GM10847 (cell line): ENCODE results near the gene PLA2G3.

Experiments
- POLR2A ChIP-seq: IDR thresholded peaks from 2 replicates; pipeline ENCODE4 v1.6.1; 2011; ENCODE audit not compliant: insufficient read length; ENCODE audit errors: extremely low read depth

Gene PLA2G3, protein sequence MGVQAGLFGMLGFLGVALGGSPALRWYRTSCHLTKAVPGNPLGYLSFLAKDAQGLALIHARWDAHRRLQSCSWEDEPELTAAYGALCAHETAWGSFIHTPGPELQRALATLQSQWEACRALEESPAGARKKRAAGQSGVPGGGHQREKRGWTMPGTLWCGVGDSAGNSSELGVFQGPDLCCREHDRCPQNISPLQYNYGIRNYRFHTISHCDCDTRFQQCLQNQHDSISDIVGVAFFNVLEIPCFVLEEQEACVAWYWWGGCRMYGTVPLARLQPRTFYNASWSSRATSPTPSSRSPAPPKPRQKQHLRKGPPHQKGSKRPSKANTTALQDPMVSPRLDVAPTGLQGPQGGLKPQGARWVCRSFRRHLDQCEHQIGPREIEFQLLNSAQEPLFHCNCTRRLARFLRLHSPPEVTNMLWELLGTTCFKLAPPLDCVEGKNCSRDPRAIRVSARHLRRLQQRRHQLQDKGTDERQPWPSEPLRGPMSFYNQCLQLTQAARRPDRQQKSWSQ

DNA sequence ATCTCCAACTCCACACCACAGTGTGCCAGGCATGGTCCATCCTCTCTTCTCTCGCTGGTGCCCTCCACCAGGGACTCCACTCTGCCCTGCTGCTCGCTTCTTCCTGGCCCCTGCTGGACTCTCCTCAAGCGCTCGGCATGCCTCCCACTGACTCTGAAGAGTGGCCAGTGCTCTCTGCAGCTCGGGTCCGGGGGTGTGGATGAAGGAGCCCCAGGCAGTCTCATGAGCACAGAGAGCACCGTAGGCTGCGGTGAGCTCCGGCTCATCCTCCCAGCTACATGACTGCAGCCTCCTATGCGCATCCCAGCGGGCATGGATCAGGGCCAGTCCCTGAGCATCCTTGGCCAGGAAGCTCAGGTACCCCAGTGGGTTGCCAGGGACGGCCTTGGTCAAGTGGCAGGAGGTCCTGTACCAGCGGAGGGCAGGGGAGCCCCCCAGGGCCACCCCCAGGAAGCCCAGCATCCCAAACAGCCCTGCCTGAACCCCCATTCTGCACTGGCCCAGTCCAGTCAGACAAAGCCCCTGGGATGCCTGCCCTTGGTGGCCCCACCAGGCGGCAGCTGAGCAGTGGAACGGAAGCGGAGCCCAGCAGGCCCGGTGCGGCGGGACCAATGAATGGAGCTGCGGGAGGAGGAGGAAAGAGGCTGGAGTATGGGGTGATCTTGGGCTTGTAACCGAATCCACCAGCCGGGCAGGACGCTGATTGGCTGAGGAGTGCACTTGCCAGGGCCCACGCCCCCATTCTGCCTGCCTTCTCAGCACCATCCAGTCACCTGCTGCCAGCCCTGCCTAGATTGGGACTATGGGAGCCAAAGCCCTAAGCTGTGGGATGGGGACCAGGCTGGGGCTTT is at the start of gene PLA2G3:
PLA2G3 (minus strand) TSS at position 643 of the 851 bp plus-strand sequence; CDS start at position 489, 154 bp downstream.
- TF ChIP-seq POLR2A, result no peak

DNA sequence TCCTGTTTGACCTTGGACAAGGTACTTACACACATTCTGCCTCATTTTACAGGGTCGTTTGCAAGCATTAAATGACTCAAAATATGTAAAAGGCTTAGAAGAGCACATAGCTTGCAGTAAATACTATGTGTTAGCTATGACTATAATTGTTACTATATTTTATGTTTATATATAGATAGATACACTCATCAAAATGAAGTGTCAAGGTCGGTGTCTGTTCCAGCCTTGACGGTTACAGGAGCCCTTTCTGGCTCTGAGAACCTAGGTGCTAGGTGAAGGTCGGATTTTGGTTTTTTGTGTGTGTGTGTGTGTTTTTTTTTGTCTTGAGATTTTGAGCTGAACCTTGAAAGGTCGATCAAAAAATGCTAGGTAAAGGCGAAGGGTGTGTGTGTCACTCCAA is 47.3 kb upstream of the PLA2G3 start:
- no peak for TF ChIP-seq POLR2A

DNA sequence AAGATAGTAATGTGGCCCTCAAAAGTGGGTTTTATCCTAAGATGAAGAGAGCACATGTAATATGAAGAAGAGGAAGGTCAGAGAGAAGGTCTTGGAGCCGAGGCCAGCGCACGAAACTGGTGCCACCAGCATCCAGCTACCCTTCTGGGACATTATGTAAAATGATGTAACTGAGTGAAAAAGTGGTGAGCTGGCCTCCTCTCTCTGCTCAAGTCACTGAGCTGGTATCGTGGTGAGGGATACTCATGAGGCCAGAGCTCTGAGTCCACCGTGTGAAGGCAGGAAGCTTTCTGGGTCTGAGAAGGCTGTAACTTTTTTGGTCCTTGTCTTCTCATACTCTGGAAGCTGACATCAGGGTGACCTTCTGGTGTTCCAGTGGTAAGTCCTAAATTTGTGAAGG is 44.7 kb upstream of the PLA2G3 start:
- TF ChIP-seq POLR2A, result no peak

DNA sequence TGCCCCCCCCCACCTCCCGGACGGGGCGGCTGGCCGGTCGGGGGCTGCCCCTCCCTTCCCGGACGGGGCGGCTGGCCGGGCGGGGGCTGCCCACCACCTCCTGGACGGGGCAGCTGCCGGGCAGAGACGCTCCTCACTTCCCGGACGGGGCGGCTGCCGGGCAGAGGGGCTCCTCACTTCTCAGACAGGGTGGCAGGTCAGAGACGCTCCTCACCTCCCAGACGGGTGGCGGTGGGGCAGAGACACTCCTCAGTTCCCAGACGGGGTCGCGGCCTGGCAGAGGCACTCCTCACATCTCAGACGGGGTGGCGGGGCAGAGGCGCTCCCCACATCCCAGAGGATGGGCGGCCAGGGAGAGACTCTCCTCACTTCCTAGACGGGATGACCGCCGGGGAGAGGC is 43.7 kb upstream of the PLA2G3 start:
- TF ChIP-seq POLR2A, result no peak

DNA sequence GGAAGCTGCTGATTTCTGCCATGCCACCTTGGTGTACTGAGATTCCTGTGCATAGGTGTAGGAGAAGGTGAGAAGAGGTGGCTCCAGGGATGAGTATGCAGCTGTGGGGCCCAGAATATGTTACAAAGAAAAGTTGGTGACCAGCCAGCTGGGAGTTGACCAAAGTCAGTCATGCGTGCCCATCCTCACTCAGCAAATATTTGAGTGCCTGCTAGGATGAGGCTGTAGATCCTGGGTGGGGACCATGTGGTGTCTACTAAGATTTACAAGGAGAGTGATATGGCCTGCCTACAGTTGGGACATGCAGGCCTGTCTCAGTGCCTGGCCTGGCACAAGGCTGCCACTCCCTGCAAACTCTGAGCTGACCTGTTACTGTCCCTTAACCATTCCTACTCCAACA is 39.0 kb upstream of the PLA2G3 start:
- TF ChIP-seq POLR2A, result no peak

DNA sequence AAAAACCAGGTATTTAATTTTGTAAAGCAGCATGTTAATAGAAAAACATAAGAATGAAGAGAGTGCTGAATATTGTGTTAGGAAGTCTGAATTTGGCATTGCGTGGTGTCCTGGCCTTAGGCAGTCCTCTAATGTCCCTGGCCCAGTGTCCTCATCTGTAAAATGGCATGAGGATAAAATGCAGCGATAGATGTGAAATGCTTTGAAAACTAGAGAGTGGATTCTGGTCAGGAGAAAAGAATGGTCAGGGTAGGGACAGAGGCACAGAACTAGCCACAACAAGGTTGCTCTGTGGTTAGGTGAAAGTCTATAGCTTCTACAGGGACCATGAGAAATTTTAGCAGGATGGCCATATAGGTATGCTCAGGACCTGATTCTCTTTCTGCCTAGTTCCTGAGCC is 38.6 kb upstream of the PLA2G3 start:
- TF ChIP-seq POLR2A, result no peak

DNA sequence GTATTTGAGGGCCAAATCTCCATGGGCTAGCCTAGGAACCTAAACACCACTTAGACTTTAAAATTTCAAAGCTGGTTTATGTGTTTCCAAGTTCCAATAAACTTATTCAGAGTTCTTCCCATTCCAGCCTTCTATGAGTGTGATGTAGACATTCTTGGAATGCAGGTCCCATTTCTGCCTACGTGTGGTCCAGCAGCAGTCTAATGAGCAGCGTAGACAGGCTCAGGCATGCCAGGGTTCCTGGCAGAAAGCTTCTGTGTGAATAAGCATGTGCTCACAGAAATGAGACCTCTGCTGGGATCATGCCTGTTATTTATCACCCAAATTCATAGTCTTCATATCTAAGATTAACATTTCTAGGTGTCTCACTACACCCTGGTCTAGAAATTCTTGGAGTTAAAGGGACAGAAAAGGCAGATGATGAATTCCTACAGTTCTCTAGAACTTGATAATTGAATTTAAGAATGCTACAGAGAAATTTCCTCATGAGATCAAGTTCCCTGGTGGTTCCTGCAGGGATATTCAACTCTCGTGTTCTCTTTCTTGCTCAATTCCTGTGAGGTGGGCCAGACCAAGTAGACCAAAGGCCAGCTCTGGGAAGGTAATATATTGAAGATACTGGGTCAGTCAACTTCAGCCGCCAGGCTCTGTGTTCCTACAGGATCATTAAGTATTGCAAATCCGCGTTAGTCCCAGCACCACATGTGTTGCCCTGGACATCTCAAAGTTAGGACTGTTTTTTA is 37.3 kb upstream of the PLA2G3 start:
- TF ChIP-seq POLR2A, result no peak

DNA sequence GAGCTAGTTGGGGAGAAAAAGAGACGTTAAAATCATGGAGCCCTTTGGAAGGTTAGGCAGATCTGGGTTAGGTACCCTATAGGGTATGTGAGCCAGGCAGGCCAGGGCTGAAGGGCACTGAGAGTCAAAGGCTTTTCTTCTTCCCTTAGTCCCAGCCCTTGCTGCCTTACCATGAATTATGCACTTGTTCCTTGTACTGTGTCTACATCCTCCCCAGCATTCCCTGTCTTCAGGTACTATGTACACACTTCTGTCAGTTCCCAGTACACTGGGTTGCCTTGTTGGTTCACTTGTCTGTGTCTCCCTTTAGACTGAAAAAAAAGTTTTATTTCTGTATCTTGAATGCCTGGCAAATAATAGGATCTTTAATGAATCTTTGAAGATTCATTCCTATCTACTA is 36.6 kb upstream of the PLA2G3 start:
- no peak for TF ChIP-seq POLR2A

DNA sequence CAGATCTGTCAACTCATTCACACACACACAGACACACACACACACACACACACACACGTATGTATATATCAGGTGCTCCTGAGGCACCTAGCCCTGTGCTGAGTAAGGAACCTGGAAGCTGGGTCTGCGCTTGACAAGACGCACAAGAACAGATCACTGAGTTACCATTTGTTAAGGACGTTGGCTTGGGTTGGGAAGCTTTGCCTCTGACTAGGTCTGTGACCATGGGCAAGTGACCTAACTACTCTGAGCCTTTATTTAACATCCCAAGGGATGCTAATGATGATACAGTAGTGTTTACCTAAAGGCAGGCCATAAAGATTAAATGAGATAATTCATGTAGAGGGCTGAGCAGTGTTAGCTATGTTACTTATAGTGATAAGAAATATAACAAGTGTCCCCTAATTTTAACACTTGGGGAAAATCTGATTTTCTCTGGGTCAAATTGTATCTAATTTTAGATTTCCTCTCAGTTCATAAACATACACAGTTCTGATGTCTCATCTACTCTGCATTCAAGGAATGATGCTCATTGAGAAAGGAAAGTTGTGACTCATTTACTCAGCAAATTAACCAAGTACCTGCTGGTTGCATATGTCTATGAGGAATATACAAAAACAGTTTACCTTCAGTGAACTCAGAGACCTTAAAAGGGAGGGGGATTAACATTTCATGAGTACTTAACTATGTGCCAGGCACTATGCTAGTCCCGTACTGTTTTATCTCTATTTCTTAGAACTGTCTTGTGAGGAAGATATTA is 33.3 kb upstream of the PLA2G3 start:
- no peak for TF ChIP-seq POLR2A

DNA sequence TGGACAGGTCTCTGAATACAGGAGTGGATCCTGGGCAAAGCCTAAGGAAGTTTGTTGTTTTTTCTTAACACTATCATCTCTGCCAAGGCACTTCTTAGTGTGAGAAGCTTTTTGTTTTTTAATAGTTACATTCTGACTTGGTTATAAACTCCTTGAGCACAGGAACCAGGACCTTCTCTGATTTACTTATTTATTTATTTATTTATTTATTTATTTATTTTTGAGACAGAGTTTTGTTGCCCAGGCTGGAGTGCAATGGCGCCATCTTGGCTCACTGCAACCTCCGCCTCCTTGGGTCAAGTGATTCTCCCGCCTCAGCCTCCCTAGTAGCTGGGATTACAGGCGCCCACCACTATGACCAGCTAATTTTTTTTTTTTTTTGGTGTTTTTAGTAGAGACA is 30.7 kb upstream of the PLA2G3 start:
- no peak for TF ChIP-seq POLR2A

DNA sequence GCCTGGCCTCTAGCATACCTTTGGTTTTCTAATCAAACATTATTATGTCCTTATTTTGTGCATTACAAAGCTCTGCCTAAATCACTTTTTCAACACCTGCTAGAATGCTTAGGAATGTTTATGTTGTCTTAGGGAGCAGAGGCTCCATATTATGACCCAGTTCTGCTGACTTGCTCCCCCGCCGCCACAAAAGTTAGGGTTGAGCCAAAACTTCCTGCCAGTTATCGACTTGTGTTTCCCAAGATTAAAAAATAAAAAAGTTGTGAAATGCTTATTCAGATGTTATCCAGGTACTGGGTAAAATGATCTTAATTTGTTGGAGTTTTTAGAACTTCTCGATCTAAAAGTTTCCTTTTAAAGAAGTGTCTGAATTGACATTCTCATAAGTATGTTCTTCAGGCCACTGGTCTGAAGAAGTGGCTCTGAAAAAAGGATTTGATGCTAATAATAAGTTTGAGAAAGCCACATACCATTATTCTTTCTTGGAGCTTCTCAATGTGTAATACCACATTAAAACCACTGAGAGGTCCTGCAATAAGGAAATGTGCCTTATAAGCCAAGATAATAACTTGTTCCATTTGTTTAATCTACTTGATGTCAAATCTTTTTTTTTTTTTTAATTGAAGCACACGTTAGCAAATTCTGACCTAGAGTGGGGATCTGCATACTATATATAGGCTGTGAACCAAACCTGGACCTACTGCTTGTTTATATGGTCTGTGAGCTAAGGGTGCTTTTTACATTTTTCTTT is 21.9 kb upstream of the PLA2G3 start:
- no peak for TF ChIP-seq POLR2A

DNA sequence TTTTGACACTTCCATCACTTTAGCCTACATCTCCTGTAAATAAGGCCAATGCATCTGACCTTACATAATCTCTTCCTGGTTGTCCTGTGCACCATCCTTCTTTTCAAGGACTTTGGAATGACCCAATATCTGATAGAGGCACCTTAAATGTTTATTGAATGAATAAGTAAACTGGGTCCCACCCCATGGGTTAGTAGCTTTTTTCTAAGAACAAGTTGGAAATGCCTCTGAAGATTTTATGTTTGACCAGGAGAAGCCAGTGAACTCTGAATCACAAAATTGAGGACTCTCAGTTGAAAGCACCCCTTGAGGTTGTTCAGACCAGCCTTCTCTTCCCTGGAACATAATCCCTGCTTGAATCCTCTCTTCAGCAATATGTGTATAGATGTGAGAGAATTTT is 21.1 kb upstream of the PLA2G3 start:
- TF ChIP-seq POLR2A, result no peak

DNA sequence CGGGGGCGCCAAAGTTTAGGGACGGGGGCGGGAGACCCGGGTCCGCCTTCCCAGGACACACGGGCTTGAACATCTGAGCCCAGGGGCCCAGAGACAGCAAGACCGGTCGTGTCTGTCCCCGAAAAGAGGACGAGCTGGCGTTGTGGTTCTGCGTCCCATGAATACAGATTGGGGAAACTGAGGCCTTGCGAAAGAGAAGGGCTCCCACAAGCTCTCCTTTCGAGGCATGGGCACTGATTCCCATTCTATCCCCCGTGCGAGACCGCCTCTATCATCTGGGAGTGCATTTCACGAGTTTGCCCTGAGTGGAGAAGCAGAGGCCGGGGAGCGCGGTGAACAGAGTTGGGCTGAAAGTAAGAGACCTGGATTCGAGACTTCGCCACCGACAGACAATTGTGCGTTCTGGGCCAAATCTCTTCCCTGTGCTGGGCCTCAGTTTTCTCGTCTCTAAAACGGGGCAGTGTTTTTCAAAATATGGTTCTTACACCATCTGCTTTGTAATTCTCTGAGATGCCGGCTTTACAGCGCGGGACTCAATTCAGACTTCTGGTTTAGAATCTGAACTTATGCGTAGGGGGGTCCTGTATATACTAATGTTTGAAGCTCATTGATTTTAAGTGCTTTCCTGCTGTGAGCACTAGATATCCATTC is 20.1 kb upstream of the PLA2G3 start:
- TF ChIP-seq POLR2A, result no peak

DNA sequence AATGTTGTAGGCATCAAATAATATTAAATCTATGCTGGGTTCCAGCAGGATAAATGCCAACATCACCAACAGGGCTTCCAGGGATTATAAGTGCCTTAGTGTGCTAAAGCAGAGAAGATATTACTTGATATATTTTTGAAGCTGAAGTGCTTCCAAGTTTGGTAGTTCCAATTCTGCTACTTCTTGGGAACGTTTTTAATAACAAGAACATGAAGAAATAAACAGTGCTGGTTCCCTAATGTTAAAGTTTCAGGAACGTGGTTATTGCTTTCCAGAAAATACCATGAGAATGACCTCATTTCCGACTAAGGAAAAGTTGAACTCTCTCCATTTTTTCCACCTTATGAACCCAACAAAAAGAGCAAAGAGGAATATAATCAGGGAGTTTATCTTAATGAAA is 15.1 kb upstream of the PLA2G3 start:
- TF ChIP-seq POLR2A, result no peak

DNA sequence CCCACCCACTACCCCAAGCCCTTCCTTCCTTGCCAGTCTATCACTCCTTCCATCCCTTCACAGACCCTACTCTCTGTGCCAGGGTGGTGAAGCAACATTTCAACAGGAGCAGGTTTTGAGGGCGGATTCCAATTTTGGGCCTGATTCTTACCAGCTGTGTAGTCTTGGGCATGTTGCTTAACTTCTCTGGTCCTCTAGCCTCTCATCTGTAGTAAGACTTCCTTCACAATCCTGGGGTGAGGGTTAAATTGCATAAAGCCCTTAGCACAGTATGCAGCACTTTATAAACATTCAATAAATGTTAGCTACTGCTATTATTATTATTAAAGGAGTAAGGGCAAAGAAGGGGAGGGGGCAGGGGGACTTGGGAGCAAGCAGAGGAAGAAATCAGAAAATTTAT is 14.7 kb upstream of the PLA2G3 start:
- no peak for TF ChIP-seq POLR2A
